ENCODE data around the gene AHDC1. TPM values are rescaled to one million over a fixed set of nuclear protein-coding genes. Genes with fewer than 3 reads are reported as not detected.
A peak's percentile ranks its signal among the peaks of the same experiment; 100 is the strongest.

Gene AHDC1
- total and polyA plus RNA-seq, 9 of the 15 experiments (the other 6 are each of a cell fraction or from before 2014, with no cell fraction given) = 0.21 to 36.4 (median 4.7) TPM

DNA sequence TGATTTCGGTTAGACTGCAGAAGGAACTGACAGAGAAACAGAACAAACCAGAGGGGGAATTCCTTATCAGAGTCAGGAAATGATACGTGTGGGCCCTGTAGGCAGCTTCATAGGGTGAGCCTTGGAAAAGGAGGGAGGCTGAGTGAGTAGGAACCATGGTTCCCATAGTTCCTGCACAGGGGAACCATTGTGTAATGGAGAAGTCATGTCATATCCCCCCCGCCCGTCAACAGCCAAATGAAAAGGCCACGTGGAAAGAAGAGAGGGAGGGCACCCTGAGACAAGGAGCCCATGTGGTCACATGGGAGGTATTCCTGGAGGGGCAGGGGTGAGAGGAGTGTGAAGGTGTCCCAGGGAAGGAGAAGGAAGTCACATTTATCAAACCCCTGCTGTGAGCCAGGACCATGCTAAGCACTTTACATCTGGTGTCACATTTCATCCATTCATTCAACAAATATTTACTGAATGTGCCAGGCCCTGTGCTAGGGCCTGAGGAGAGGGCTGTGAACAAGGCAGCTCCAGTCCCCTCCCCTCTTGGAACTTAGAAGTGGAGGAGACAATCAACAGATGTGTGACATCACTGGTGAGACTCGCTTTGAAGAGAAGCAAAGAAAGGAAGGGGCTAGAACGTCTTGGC, 46.7 kb upstream of the AHDC1 start (continued):
- TF ChIP-seq LEF1 (IDR thresholded peaks at IDR 0.05) = no peak
- no peak for TF ChIP-seq FOXM1 (IDR thresholded peaks at IDR 0.05; ENCODE audit: low read depth)
- TF ChIP-seq FOXM1 (CRISPR knock-in tag; IDR thresholded peaks at IDR 0.05; ENCODE audit: low read depth) = no peak
- TF ChIP-seq SAFB (IDR thresholded peaks at IDR 0.05; ENCODE audit: borderline replicate concordance, low read depth, low read length) = no peak
- TF ChIP-seq, protein P1, sequence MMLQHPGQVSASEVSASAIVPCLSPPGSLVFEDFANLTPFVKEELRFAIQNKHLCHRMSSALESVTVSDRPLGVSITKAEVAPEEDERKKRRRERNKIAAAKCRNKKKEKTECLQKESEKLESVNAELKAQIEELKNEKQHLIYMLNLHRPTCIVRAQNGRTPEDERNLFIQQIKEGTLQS (IDR thresholded peaks at IDR 0.05) = peak; percentile 13; the same call in 1 of the 2 replicates
- TF ChIP-seq, protein P1 (CRISPR knock-in tag; conservative IDR thresholded peaks at IDR 0.05) = no peak
- TF ChIP-seq, protein P2, sequence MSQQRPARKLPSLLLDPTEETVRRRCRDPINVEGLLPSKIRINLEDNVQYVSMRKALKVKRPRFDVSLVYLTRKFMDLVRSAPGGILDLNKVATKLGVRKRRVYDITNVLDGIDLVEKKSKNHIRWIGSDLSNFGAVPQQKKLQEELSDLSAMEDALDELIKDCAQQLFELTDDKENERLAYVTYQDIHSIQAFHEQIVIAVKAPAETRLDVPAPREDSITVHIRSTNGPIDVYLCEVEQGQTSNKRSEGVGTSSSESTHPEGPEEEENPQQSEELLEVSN (IDR thresholded peaks at IDR 0.05; ENCODE audit: borderline replicate concordance in 1 of 2, extremely low read depth in 1 of 2, insufficient read depth in 1 of 2, insufficient read length in 1 of 2, low read depth in 1 of 2, low read length in 1 of 2, poor library complexity in 1 of 2, severe bottlenecking in 1 of 2) = peak; percentile 20 to 58
- no peak for TF ChIP-seq EZH2 (IDR thresholded peaks at IDR 0.05; ENCODE audit: borderline replicate concordance, low read depth, low read length)
- TF ChIP-seq, protein P3, sequence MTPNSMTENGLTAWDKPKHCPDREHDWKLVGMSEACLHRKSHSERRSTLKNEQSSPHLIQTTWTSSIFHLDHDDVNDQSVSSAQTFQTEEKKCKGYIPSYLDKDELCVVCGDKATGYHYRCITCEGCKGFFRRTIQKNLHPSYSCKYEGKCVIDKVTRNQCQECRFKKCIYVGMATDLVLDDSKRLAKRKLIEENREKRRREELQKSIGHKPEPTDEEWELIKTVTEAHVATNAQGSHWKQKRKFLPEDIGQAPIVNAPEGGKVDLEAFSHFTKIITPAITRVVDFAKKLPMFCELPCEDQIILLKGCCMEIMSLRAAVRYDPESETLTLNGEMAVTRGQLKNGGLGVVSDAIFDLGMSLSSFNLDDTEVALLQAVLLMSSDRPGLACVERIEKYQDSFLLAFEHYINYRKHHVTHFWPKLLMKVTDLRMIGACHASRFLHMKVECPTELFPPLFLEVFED (CRISPR knock-in tag; conservative IDR thresholded peaks at IDR 0.05) = no peak
- TF ChIP-seq KLF10 (CRISPR knock-in tag; IDR thresholded peaks at IDR 0.05) = no peak
- no peak for TF ChIP-seq MTF1 (CRISPR knock-in tag; IDR thresholded peaks at IDR 0.05; ENCODE audit: borderline replicate concordance)
- TF ChIP-seq, protein P4, sequence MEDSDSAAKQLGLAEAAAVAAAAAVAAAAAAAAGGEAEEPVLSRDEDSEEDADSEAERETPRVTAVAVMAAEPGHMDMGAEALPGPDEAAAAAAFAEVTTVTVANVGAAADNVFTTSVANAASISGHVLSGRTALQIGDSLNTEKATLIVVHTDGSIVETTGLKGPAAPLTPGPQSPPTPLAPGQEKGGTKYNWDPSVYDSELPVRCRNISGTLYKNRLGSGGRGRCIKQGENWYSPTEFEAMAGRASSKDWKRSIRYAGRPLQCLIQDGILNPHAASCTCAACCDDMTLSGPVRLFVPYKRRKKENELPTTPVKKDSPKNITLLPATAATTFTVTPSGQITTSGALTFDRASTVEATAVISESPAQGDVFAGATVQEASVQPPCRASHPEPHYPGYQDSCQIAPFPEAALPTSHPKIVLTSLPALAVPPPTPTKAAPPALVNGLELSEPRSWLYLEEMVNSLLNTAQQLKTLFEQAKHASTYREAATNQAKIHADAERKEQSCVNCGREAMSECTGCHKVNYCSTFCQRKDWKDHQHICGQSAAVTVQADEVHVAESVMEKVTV (CRISPR knock-in tag; IDR thresholded peaks at IDR 0.05) = no peak
- no peak for TF ChIP-seq ERF (CRISPR knock-in tag; IDR thresholded peaks at IDR 0.05)
- no peak for TF ChIP-seq RFX5 (IDR thresholded peaks at IDR 0.05; ENCODE audit: low read depth, low read length)
- TF ChIP-seq EP300 (IDR thresholded peaks at IDR 0.05; ENCODE audit: low read length) = no peak
- TF ChIP-seq CCAR2 (IDR thresholded peaks at IDR 0.05; ENCODE audit: low read depth, low read length) = no peak
- TF ChIP-seq, protein P5, sequence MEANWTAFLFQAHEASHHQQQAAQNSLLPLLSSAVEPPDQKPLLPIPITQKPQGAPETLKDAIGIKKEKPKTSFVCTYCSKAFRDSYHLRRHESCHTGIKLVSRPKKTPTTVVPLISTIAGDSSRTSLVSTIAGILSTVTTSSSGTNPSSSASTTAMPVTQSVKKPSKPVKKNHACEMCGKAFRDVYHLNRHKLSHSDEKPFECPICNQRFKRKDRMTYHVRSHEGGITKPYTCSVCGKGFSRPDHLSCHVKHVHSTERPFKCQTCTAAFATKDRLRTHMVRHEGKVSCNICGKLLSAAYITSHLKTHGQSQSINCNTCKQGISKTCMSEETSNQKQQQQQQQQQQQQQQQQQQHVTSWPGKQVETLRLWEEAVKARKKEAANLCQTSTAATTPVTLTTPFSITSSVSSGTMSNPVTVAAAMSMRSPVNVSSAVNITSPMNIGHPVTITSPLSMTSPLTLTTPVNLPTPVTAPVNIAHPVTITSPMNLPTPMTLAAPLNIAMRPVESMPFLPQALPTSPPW (CRISPR knock-in tag; IDR thresholded peaks at IDR 0.05) = peak; percentile 67; the same call in 1 of the 2 replicates
- TF ChIP-seq FOXK1 (CRISPR knock-in tag; IDR thresholded peaks at IDR 0.05; ENCODE audit: borderline replicate concordance) = no peak
- TF ChIP-seq SNRNP70 (optimal IDR thresholded peaks at IDR 0.05; ENCODE audit: low read depth, low read length) = no peak
- no peak for TF ChIP-seq SMAD2 (IDR thresholded peaks at IDR 0.05; ENCODE audit: low read depth, low read length)
- no peak; the same call in 1 of the 2 replicates for TF ChIP-seq ZNF24 (IDR thresholded peaks at IDR 0.05)
- TF ChIP-seq ILK (tag; IDR thresholded peaks at IDR 0.05; ENCODE audit: borderline replicate concordance, low read depth) = no peak
- TF ChIP-seq MIER1 (IDR thresholded peaks at IDR 0.05; ENCODE audit: low read depth) = no peak

Measured in K562 (cell line).